ENCODE data around the gene OAF.
A peak's percentile ranks its signal among the peaks of the same experiment; 100 is the strongest.
"Not testable (repeated sequence)": the region's sequence is repeated elsewhere in the genome, so short reads cannot be mapped to it uniquely, and the experiment has no call there.

Gene OAF

GRCh38 chr11:120244476-120245365 is 33.9 kb downstream of the OAF start:
- DNase-seq (ENCODE audit: low spot score): no peak

DNA sequence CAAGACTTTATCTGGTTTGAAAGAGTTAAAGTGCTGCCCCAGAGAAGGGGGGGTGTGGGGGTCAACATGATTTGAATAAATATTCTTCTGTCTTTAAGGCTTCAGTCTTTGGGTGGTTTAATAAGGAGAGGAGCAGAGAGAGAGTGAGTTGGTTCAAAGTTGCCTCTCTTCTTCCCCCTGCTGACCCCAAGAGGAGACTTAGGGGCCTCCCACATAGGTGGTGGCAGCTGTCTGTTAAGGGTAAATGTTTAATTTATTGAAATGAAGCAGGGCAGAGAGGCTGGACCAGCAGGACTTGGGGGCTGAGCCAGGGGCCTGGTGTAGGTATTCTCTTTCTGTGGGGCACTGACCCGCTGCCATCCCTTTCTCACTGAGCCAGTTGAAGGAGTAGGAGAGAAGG is 34.6 kb downstream of the OAF start:
- no peak for DNase-seq (ENCODE audit: low spot score)

GRCh38 chr11:120248551-120249278 is 37.9 kb downstream of the OAF start:
- DNase-seq (ENCODE audit: low spot score): peak; percentile 45

- DNase-seq (ENCODE audit: low spot score): no peak
Observed at GRCh38 chr11:120249279-120250262, 38.7 kb downstream of the OAF start.

GRCh38 chr11:120253377-120253776 is 42.5 kb downstream of the OAF start:
- not testable (repeated sequence) for DNase-seq (ENCODE audit: low spot score)

DNA sequence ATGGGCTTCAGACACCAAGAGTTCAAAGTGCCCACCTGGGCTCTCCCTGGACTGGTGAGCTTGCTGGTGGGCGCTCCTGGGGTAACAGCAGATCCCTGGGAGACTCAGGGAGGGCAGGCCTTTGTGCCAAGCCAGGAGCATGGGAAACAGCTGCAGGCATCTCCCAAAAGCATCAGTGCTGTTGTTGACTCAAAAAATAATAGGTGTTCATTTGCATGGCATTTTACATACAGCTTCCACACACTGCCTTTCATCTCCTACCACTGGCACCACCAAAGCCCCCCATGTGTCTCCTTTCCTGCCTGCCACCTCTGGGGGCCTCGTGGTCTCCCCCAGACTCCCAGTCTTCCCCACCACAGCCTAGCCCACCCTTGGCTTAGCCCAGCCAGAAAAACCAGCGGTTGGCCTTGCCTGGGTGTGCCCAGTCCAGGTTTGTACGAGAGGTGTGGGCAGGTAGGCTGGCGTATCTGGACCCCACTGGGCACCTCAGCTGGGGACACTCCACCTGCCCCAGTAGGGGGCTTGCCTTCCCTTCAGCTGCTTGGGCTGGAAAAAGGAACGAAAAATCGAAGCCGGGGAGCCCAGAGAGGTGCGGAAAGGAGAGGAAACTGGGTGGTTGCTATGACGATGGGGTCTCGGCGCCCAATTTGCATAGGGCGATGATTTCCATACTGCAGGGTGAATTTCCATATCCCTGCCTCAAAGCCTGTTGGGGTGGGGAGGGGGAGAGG is 44.1 kb downstream of the OAF start:
- no peak for DNase-seq (ENCODE audit: low spot score)

DNA sequence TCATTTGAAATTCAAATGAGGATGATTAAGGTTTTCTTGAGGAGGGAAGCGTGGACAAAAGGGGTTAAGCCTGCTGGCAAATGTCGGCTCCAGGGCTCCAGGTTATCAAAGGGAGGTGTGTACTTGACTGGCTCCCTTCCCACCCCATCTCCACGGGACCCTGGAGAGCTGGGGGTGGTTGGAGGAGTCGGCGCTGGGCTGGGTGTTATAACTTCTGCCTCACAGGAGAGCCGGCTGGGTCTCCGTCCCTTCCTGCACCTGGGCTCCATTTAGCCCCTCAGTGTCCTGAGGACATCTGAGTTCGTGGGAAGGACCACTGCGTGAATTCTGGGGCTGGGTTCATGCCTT is 44.7 kb downstream of the OAF start:
- no peak for DNase-seq (ENCODE audit: low spot score)

DNA sequence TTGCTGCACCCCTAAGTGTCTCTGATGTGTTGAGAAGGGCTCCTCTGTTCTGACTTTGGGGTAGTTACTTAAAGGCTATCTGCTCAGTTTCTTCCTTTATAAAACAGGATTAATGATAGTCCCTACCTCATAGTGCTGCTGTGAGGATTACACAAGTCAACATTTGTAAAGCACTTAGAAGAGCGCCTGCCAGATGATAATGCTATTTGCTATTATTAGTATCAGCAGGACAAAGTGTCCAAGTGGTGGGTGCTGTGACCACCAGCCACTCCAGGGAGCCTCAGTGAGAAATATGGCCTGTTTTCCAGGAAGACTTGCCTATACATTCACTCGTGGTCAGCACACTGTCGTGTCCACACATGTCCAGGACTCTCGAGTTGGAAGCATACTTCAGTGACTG is 45.3 kb downstream of the OAF start:
- DNase-seq (ENCODE audit: low spot score): no peak

GRCh38 chr11:120256779-120257178 is 45.9 kb downstream of the OAF start:
- no peak for DNase-seq (ENCODE audit: low spot score)

- no peak for DNase-seq (ENCODE audit: low spot score)
Observed at GRCh38 chr11:120257346-120257745, 46.5 kb downstream of the OAF start.

GRCh38 chr11:120258661-120259060 is 47.8 kb downstream of the OAF start:
- no peak for DNase-seq (ENCODE audit: low spot score)

DNA sequence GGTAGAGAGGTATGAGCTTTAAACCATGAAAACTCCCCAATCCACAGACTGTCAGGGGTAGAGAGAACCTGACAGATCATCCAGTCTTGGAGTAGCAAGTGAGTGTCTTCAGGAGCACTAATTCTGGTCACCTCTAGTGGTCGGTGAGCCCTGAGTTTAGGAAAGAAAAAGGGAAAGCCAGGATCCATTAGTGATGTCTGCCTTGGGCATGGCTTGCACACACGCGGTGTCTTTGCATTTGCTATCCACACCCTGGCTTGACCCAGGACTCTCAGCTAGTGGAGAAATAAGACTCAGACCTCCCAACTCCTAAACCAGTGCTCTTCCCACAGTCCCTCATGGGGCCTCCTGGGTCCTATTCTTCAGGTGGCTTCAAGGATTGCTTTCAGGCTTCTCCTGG is 48.4 kb downstream of the OAF start:
- no peak for DNase-seq (ENCODE audit: low spot score)

DNA sequence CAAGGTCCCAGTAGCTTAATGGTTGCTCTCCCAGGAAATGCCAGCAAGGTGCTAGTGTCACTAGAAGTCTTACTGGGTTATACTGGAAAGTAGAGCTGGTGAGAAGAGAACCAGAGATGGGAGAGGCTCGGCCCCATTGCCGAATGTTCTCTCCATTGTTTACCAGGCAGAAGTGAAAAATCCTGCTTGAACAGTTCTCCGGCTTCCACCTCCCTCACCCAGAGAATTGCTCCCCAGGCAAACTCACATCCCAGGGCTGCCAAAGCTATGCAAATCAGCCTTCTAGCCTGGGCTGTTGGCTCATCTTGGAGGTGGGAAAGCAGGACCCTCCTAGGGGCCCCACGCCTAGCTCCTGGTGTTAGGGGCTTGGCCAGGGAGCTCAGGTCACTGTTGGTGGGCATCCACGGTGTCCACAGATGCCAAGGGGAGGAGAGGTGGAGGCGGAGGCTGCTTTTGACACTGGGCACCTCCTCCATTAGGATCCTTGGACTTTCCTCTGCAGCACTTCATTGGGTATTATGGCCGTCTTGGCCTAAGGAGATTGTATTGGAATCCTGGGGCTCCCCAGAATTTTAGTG is 49.2 kb downstream of the OAF start:
- DNase-seq (ENCODE audit: low spot score): no peak

- DNase-seq (ENCODE audit: low spot score): no peak
Observed at GRCh38 chr11:120260616-120261015, 49.8 kb downstream of the OAF start.

DNA sequence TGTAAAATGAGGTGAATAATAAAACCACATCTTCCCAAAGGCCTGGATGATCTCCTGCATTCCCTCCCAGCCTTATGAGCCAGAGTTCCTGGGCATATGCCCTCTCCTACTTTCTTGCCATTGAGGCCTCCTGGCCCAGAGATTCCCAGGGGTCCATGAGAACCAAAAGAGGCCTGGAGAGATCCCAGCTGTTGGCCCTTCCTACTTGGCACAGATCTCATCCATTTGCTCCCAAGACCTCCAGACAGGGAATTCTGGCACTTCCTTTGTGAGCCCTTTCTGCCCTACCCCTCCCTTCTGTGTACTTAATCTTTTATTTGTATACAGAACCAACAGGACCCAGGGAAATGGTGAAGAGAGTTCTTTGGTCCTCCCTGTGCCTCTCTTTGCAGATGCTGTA is 50.5 kb downstream of the OAF start:
- no peak for DNase-seq (ENCODE audit: low spot score)

DNA sequence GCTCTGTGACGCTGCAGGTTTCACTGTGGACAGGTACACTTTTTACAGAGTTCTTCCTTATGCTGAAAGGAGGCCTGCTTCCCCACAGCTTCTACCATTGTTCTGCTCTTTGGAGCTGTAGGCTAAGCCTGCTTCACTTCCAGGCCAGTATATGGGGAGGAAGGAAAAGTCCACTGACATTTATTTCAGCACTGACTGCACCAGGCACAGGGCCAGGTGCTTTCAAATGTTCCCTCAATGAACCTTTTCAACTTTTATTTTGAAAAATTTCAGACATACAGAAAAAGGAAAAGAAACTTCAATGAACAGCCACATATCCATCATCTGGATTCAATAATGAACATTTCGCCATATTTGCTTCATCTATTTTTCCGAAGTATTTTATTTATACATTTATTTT is 51.1 kb downstream of the OAF start:
- no peak for DNase-seq (ENCODE audit: low spot score)

GRCh38 chr11:120267319-120267718 is 56.5 kb downstream of the OAF start:
- no peak for DNase-seq (ENCODE audit: low spot score)

GRCh38 chr11:120268686-120269085 is 57.9 kb downstream of the OAF start:
- no peak for DNase-seq (ENCODE audit: low spot score)

- DNase-seq (ENCODE audit: low spot score): no peak
Observed at GRCh38 chr11:120270386-120270785, 59.6 kb downstream of the OAF start.

GRCh38 chr11:120271672-120272071 is 60.8 kb downstream of the OAF start:
- no peak for DNase-seq (ENCODE audit: low spot score)

GRCh38 chr11:120272303-120272702 is 61.5 kb downstream of the OAF start:
- DNase-seq (ENCODE audit: low spot score): peak; percentile 83
